BLaER1 (cell line): Measurements from ENCODE around the gene CA11.
"Not testable (repeated sequence)": the region's sequence is repeated elsewhere in the genome, so short reads cannot be mapped to it uniquely, and the experiment has no call there.

Experiments
- H3K27ac ChIP-seq: shearing (Covaris generic); formaldehyde crosslinking; 2 replicates; pipeline ENCODE4 v1.8.1; 2022
- H3K27me3 ChIP-seq: shearing (Covaris generic); formaldehyde crosslinking; 2 replicates; pipeline ENCODE4 v1.8.1; 2022
- H3K36me3 ChIP-seq: shearing (Covaris generic); formaldehyde crosslinking; 2 replicates; pipeline ENCODE4 v1.8.1; 2022
- H3K4me1 ChIP-seq: shearing (Covaris generic); formaldehyde crosslinking; 2 replicates; pipeline ENCODE4 v1.8.1; 2022
- H3K4me2 ChIP-seq: shearing (Covaris generic); formaldehyde crosslinking; 2 replicates; pipeline ENCODE4 v1.8.1; 2022
- H3K4me3 ChIP-seq: shearing (Covaris generic); formaldehyde crosslinking; 2 replicates; pipeline ENCODE4 v1.8.1; 2022
- H3K9ac ChIP-seq: shearing (Covaris generic); formaldehyde crosslinking; 2 replicates; pipeline ENCODE4 v1.8.1; 2022
- H3K9me3 ChIP-seq: shearing (Covaris generic); formaldehyde crosslinking; 2 replicates; pipeline ENCODE4 v1.8.1; 2022
- H4K20me1 ChIP-seq: shearing (Covaris generic); formaldehyde crosslinking; 2 replicates; pipeline ENCODE4 v1.8.1; 2022
- Cebpa-rat ChIP-seq: shearing (Covaris generic); IDR thresholded peaks from 2 replicates; pipeline ENCODE4 v1.8.1; 2022

Gene CA11

DNA sequence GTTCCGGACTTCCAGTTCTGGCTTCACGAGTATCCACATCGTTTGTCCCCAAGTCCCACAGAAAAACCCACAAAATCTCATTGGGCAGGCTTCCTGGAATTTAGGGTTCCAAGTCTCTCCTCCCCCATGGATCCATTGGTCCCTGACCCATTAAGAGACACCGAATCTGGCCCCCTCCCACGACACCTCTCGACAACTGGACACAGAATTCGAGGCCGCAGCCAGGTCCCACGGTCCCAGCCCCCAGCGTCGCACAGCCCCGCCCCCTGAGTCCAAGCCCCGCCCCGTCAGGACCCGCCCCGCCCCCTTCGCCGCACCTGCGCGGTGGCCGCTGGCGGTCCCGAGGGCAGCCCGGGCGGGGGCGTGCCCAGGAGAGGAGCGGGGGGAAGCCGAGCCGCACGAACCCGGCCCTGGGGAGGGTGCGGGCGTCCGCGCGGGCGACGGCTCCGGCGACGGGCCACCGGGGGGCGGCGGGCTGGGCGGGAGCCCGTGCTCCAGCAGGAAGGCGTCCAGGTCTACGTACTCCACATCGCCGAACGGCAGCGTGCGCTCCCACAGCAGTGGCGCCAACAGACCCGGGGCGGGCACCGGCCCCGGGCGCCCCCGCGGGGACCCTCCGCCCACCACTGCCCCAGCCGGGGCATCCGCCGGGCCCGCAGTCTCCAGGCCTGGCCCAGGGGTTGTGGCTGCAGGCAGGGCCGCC, 10.6 kb downstream of the CA11 start:
- peak overlapping the region; percentile 88 for H3K9ac ChIP-seq
- H3K27me3 ChIP-seq: no peaks in the 10 kb centered on the region
- peak overlapping the region; percentile 100 for H3K4me2 ChIP-seq
- H3K4me1 ChIP-seq: peaks cover 61% of the 10 kb centered on the region
- H3K9me3 ChIP-seq: no peaks in the 10 kb centered on the region
- TF ChIP-seq Cebpa-rat: no peak
- H3K4me3 ChIP-seq: peak overlapping the region; percentile 89
- H4K20me1 ChIP-seq: peaks cover 21% of the 10 kb centered on the region
- H3K27ac ChIP-seq: peak overlapping the region; percentile 94
- peaks cover 30% of the 10 kb centered on the region for H3K36me3 ChIP-seq

DNA sequence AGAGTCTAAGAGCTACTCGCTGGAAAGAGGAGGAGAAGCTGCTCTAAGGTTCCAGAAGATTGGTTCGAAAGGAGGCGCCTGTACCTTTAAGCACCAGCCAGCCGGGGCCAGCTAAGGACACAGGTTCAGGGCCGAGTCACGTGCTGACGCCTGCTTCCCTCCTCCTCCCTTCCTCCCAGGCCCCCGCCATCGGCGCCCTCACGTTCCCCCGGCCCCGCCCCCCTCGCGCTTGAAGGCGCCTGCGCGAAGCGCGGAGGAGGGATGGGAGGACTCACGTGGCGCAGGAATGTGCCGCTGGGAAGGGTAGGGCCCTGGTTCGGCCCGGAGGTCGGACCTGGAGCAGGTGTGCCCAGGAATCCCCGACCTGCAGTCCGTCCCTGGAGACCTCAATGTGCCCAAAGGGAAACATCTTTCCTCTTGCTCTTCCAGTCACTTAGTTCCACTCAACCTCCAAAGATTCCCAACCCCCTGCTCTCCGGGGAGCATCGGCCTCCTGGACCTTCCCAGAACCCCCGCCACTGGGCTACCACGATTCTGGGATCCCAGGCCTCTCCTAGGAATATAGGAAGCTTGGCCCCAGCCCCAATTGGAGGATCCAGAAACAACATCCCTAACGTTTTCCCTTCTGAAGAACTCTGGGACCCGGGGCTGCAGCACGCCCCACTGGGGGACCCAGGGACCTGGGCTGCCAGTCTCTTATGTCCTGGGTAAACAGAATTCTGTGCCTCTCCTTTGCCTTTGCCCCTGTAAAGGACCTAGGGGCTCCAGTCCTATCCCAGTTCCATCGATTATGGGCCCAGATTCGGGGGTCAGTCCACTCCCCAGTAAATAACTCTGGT, 11.3 kb downstream of the CA11 start:
- Histone ChIP-seq H3K4me2 (peak overlapping the region; percentile 100), H3K9me3 (no peaks in the 10 kb centered on the region), H3K36me3 (peaks cover 38% of the 10 kb centered on the region), H3K9ac (peak overlapping the region; percentile 83), H3K27me3 (no peaks in the 10 kb centered on the region), H3K4me1 (peaks cover 69% of the 10 kb centered on the region), H3K4me3 (peak overlapping the region; percentile 89), H3K27ac (peak overlapping the region; percentile 94), H4K20me1 (peaks cover 28% of the 10 kb centered on the region)
- TF ChIP-seq Cebpa-rat: no peak

DNA sequence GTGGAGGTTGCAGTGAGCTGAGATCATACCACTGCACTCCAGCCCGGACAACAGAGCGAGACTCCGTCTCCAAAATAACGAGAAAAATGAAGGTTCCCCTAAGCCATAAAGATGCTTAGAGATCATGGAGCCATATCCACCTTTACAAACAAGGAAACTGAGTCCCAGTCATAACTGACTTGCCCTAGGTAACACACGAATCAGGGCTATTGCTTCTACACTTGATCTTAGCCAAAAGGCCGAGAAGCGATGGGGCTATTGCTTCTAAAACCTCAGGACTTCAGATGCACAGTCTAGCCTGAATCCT, 12.0 kb downstream of the CA11 start:
- peaks cover 66% of the 10 kb centered on the region for H3K4me1 ChIP-seq
- H3K36me3 ChIP-seq: peaks cover 45% of the 10 kb centered on the region
- H3K4me3 ChIP-seq: peak overlapping the region; percentile 89
- H3K9ac ChIP-seq: peak overlapping the region; percentile 83
- no peaks in the 10 kb centered on the region for H3K27me3 ChIP-seq
- H3K9me3 ChIP-seq: no peaks in the 10 kb centered on the region
- peak overlapping the region; percentile 94 for H3K27ac ChIP-seq
- TF ChIP-seq Cebpa-rat: no peak
- peak overlapping the region; percentile 100 for H3K4me2 ChIP-seq
- peaks cover 33% of the 10 kb centered on the region for H4K20me1 ChIP-seq

DNA sequence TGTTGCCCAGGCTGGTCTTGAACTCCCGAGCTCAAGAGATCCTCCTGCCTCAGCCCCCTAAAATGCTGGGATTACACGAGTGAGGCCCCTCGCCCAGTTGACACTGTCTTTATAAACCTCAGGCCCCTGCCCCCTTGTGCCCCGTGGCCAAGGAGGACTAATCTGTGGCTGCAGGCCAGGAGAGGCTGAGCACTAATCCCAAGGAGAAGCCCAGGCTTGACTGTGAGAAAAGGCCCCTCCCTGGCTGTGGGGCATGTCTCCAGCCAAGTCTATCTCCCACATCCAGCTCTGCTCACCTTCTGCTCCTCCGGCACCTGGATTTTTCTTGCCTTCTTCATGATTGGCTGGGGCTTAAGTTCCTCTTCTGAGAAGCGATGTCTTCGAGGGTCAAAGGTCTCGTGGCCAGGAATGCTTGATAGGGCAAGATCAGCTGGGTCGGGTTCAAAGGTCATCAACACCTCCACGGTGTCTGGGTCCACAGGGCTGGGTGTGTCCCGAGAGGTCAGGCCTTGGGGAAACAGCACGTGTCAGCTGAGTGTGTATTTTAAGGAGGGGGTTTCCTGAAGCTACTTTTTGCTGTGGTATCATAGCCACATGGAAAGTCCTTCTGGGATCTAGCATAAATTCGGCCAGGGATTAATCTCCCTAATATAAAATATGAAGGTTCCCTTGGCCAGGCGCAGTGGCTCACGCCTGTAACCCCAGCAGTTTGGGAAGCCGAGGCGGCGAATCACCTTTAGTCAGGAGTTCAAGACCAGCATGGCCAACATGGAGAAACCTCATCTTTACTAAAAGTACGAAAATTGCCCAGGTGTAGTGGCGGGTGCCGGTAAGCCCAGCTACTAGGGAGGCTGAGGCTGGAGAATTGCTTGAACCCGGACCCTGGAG, 12.6 kb downstream of the CA11 start:
- Histone ChIP-seq H3K4me3 (peak overlapping the region; percentile 89), H3K27me3 (no peaks in the 10 kb centered on the region), H3K9ac (peak overlapping the region; percentile 83), H3K36me3 (peaks cover 51% of the 10 kb centered on the region), H4K20me1 (peaks cover 33% of the 10 kb centered on the region), H3K4me1 (peaks cover 60% of the 10 kb centered on the region), H3K9me3 (no peaks in the 10 kb centered on the region), H3K27ac (peak overlapping the region; percentile 94), H3K4me2 (peak overlapping the region; percentile 100)
- TF ChIP-seq Cebpa-rat: no peak

DNA sequence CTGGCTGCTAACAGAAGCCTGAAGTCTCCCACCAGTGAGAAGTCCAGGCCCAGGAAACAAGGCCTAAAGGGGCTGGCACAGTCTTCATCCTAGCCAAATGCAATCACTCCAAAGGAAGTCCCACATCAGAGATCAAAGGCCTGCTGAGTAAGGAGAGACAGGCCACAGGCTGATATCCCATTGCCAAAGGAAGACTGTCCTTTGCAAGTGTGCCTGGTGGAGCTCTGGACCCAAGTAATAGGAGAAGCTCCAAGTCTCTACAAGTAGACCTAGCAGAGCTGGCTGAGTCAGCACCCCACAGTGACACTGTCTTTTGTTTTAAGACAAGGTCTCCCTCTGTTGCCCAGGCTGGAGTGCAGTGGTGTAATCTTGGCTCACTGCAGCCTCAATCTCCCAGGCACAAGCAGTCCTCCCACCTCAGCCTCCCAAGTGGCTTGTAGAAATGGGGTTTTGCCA, 13.3 kb downstream of the CA11 start:
- Histone ChIP-seq H3K9me3 (no peaks in the 10 kb centered on the region), H3K4me1 (peaks cover 59% of the 10 kb centered on the region), H4K20me1 (peaks cover 33% of the 10 kb centered on the region), H3K36me3 (peaks cover 57% of the 10 kb centered on the region), H3K4me2 (peak overlapping the region; percentile 100), H3K9ac (peak overlapping the region; percentile 83), H3K4me3 (peak overlapping the region; percentile 89), H3K27ac (peak overlapping the region; percentile 94), H3K27me3 (no peaks in the 10 kb centered on the region)
- no peak for TF ChIP-seq Cebpa-rat

DNA sequence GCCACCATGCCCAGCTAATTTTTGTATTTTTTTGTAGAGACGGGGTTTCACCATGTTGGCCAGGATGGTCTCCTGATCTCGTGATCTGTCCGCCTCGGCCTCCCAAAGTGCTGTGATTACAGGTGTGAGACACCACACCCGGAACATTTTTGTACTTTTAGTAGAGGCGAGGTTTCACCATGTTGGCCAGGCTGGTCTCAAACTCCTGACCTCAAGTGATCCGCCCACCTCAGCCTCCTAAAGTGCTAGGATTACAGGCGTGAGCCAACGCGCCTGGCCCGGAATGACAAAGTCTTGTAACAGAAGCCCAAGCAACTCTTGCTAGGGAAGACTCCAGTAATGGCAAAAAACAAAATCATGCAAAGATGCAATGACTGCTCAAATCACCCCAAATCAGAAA, 13.7 kb downstream of the CA11 start:
- Histone ChIP-seq H3K4me3 (peak overlapping the region; percentile 89; the same call in 1 of the 2 replicates), H3K9ac (peak overlapping the region; percentile 83; the same call in 1 of the 2 replicates), H3K4me2 (peak overlapping the region; percentile 100), H3K36me3 (peaks cover 62% of the 10 kb centered on the region), H3K4me1 (peaks cover 59% of the 10 kb centered on the region), H4K20me1 (peaks cover 33% of the 10 kb centered on the region), H3K27ac (peak overlapping the region; percentile 94)
- not testable (repeated sequence) for H3K27me3 ChIP-seq, H3K9me3 ChIP-seq

DNA sequence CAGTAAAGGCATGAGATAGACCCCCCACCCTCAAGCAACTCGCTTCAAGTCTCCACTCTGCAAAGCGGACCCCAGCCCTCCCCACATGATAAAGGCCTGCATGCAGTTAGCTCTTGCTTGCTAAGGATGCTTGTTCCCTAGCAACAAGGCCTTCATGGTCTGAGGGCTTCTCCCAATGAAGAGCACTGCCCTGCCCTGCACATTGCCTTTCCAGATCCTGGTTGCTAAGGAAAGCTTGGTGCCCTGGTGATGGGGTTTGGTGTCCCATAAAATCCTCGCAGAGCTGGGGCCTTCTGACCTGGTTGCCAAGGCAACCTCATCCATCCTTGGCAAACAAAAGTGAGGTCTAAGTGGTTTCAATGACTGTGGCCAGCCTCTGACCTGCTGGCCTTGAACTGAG, 14.8 kb downstream of the CA11 start:
- TF ChIP-seq Cebpa-rat: no peak
- Histone ChIP-seq H3K4me2 (peak overlapping the region; percentile 100), H3K4me3 (peak overlapping the region; percentile 27; the same call in 1 of the 2 replicates), H3K27ac (peak overlapping the region; percentile 63), H3K9ac (peak overlapping the region; percentile 66; the same call in 1 of the 2 replicates), H4K20me1 (peaks cover 27% of the 10 kb centered on the region), H3K9me3 (no peaks in the 10 kb centered on the region), H3K36me3 (peaks cover 68% of the 10 kb centered on the region), H3K27me3 (no peaks in the 10 kb centered on the region), H3K4me1 (peaks cover 59% of the 10 kb centered on the region)

DNA sequence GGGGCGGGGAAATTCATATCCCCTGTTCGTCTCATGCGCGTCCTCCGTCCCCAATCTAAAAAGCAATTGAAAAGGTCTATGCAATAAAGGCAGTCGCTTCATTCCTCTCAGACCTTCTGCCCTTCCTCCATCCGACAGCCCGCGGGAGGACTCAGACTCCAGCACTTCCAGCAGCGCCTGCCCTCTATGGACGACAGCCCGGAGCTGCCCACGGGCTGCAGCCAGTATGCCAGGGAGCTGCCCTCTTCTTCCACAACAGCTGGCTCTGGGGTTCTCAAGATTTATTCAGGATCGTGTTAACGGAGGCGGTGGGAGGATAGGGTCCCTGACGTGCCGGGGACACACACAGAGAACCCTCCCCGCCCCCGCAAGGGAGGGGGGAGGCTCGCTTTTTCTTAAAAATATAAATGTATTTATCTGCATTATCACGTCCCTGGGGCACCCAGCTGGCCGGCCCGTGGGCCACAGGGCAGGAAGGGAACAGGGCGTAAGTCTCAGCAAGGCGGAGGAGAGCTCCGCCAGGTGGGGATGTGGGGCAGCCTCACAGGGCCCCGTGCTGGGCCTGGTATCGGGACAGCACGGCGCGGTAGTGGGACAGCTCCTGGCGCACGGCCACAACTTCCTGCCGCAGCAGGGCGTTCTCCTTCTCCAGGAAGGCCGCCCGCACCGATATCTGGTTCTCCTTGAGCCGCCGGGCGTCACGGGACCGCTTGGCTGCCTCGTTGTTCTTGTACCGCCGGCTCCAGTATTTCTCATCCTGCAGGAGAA, 15.5 kb downstream of the CA11 start:
- H4K20me1 ChIP-seq: peaks cover 27% of the 10 kb centered on the region
- peak overlapping the region; percentile 63 for H3K27ac ChIP-seq
- H3K36me3 ChIP-seq: peaks cover 76% of the 10 kb centered on the region
- no peak for TF ChIP-seq Cebpa-rat
- peaks cover 59% of the 10 kb centered on the region for H3K4me1 ChIP-seq
- peak overlapping the region; percentile 27 for H3K4me3 ChIP-seq
- peak overlapping the region; percentile 66; the same call in 1 of the 2 replicates for H3K9ac ChIP-seq
- H3K27me3 ChIP-seq: no peaks in the 10 kb centered on the region
- H3K4me2 ChIP-seq: peak overlapping the region; percentile 100
- no peaks in the 10 kb centered on the region for H3K9me3 ChIP-seq
